HAP-1 (cell line): Measurements from ENCODE around the gene SLIT3.

Experiments used
- DNase-seq, 2 experiments: peaks; one replicate each; pipeline ENCODE4 v3.0.0-alpha.2; 2016 to 2020; ENCODE audit warnings: low spot score in 2 of 2
- H3K27me3 ChIP-seq: fragments of 250-450 bp; sonication (Bioruptor Pico); 2 replicates; pipeline ENCODE4 v1.5.1; 2020; ENCODE audit warnings: low read depth, mild to moderate bottlenecking, moderate library complexity
- H3K36me3 ChIP-seq: fragments of 250-450 bp; sonication (Bioruptor Pico); replicated peaks from 2 replicates; pipeline ENCODE4 v1.5.1; 2020; ENCODE audit warnings: mild to moderate bottlenecking
- H3K4me1 ChIP-seq: fragments of 250-450 bp; sonication (Bioruptor Pico); 2 replicates; pipeline ENCODE4 v1.5.1; 2020; ENCODE audit warnings: mild to moderate bottlenecking
- H3K4me3 ChIP-seq: fragments of 250-450 bp; sonication (Bioruptor Pico); 2 replicates; pipeline ENCODE4 v1.5.1; 2020; ENCODE audit warnings: mild to moderate bottlenecking, moderate library complexity
- H3K9me3 ChIP-seq: fragments of 250-450 bp; sonication (Bioruptor Pico); 2 replicates; pipeline ENCODE4 v1.5.1; 2020; ENCODE audit warnings: mild to moderate bottlenecking, moderate library complexity
- in situ Hi-C: fragments of 300-500 bp; cut with MboI; formaldehyde crosslinking; loops from 3 replicates; pipeline ENCODE4 v1.14.3; 2020; ENCODE audit warnings: low sequenced_read_pairs, inconsistent platforms, mixed read lengths

The SLIT3 gene

GRCh38 chr5:168675883-168676408 is 625.0 kb downstream of the SLIT3 start:
- H3K36me3 ChIP-seq = no peaks in the 10 kb centered on the region
- no peaks in the 10 kb centered on the region for H3K9me3 ChIP-seq
- no peaks in the 10 kb centered on the region for H3K27me3 ChIP-seq
- no peak overlapping the region for H3K4me3 ChIP-seq
- no peak for DNase-seq
- in situ Hi-C loops = loop anchor here (25.0 kb wide), 3 partner anchors 414 to 886 kb away; no protein-coding TSS in a partner anchor
- peaks cover 8% of the 10 kb centered on the region for H3K4me1 ChIP-seq

DNA sequence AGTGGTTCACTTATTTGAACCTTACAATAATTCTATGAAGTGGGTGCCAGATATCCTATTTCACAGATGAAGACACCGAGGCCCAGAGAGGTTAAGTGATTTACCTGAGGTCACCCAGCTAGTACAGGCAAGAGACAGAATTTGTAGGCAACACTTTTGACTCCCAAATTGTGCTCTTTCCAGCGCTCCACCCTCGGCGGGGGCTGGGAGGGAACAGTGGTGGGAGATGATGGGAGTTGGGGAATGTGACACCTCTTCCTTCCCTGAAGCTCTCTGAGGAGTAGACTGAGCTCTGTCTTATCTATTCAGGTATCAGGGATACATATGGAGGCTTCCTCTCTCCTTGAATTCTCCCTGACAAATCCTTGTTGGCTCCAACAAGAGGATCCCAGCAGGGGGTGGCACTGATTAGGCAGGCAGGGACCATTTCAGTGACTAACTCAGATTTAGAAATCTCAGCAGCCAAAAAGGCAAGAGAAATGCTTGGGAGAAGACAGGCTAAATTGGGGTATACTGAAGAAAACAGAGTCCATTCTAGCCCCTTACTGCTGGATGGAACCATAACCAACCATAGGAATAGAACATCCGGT is 626.0 kb downstream of the SLIT3 start:
- no peaks in the 10 kb centered on the region for H3K27me3 ChIP-seq
- in situ Hi-C loops = loop anchor here (25.0 kb wide), 3 partner anchors 413 to 887 kb away; no protein-coding TSS in a partner anchor
- DNase-seq = no peak
- peaks cover 8% of the 10 kb centered on the region for H3K4me1 ChIP-seq
- no peak overlapping the region for H3K4me3 ChIP-seq
- H3K36me3 ChIP-seq = no peaks in the 10 kb centered on the region
- H3K9me3 ChIP-seq = no peaks in the 10 kb centered on the region

DNA sequence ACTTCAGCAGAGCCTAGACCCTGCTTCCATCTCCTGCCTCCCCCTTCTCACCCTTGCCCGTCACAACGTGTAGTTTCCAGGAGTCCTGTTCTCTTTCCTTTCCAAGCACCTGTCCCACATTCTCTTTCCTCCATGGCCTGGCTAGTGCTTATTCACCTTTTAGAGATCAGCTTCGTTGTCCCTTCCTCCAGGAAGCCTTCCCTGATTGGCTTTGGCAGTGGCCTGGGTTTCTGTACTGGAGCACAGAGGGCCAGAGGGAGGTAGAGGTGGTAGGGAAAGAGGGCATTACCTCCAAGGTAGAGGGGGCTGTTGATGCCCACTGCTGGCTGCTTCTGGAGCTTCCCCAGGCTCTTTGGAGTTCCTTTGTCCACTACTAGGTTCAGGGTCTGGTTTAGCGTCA is 628.1 kb downstream of the SLIT3 start:
- Histone ChIP-seq H3K9me3 (no peaks in the 10 kb centered on the region), H3K36me3 (no peaks in the 10 kb centered on the region), H3K27me3 (no peaks in the 10 kb centered on the region), H3K4me3 (no peak overlapping the region), H3K4me1 (no peaks in the 10 kb centered on the region)
- in situ Hi-C loops = no loop called here
- DNase-seq = no peak

DNA sequence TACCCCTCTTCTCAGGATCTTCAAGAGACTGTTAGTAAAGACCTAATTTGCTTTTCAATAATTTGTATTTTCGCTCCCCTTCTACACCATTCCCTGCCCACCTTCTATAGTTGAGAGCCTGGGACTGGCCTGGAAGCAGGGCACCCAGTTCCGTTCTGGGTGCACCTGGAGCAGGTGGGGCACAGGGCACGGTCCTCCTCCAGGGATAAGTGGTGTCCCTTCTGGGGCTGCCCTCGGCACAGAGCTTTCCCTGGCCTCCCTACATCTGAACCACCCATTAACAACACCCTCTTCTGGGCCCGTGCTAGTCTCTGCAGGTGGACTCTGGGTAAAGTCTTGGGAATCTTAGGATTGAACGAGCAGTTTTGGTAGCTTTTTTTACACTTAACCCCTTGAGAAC is 628.9 kb downstream of the SLIT3 start:
- Histone ChIP-seq H3K36me3 (no peaks in the 10 kb centered on the region), H3K4me1 (no peaks in the 10 kb centered on the region), H3K4me3 (no peak overlapping the region), H3K27me3 (no peaks in the 10 kb centered on the region), H3K9me3 (no peaks in the 10 kb centered on the region)
- in situ Hi-C loops = no loop called here
- DNase-seq = no peak

GRCh38 chr5:168670881-168671575 is 629.9 kb downstream of the SLIT3 start:
- no peak for DNase-seq
- H3K9me3 ChIP-seq = no peaks in the 10 kb centered on the region
- no peaks in the 10 kb centered on the region for H3K4me1 ChIP-seq
- in situ Hi-C loops = no loop called here
- no peaks in the 10 kb centered on the region for H3K36me3 ChIP-seq
- no peak overlapping the region for H3K4me3 ChIP-seq
- H3K27me3 ChIP-seq = no peaks in the 10 kb centered on the region

- no peaks in the 10 kb centered on the region for H3K9me3 ChIP-seq
- H3K27me3 ChIP-seq = no peaks in the 10 kb centered on the region
- no peaks in the 10 kb centered on the region for H3K4me1 ChIP-seq
- no peak for DNase-seq
- in situ Hi-C loops = no loop called here
- H3K36me3 ChIP-seq = no peaks in the 10 kb centered on the region
- no peak overlapping the region for H3K4me3 ChIP-seq
Observed at GRCh38 chr5:168669668-168670378, 631.1 kb downstream of the SLIT3 start.

DNA sequence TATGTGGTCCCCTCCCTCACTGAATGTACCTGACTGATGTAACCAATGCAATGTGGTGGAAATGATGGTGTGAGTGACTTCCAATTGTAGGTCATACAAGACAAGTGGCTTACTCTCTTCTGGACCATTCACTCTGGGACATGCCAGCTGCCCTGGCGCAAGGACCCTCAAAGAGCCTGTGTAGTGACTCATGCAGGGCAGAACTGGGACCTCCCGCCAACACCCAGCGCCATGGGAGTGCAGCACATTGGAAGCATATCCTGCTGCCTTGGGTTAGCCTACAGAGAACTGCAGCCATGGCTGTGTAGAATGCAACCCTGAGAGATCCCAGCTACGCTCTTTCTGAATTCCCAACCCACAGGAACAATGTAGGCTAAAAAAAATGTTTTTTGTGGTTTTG is 631.8 kb downstream of the SLIT3 start:
- Histone ChIP-seq H3K27me3 (no peaks in the 10 kb centered on the region), H3K4me1 (no peaks in the 10 kb centered on the region), H3K9me3 (no peaks in the 10 kb centered on the region), H3K36me3 (no peaks in the 10 kb centered on the region), H3K4me3 (no peak overlapping the region)
- in situ Hi-C loops = no loop called here
- DNase-seq = no peak

- DNase-seq = no peak
- H3K9me3 ChIP-seq = no peaks in the 10 kb centered on the region
- in situ Hi-C loops = no loop called here
- no peaks in the 10 kb centered on the region for H3K27me3 ChIP-seq
- H3K4me3 ChIP-seq = no peak overlapping the region
- no peaks in the 10 kb centered on the region for H3K4me1 ChIP-seq
- H3K36me3 ChIP-seq = no peaks in the 10 kb centered on the region
Observed at GRCh38 chr5:168668078-168668477, 632.9 kb downstream of the SLIT3 start.

GRCh38 chr5:168667301-168667840 is 633.6 kb downstream of the SLIT3 start:
- in situ Hi-C loops = no loop called here
- no peaks in the 10 kb centered on the region for H3K36me3 ChIP-seq
- no peak for DNase-seq

GRCh38 chr5:168666356-168666755 is 634.6 kb downstream of the SLIT3 start:
- in situ Hi-C loops = no loop called here
- H3K36me3 ChIP-seq = no peaks in the 10 kb centered on the region

More at GRCh38 chr5:168667301-168667840, 633.6 kb downstream of the SLIT3 start:
- no peaks in the 10 kb centered on the region for H3K4me1 ChIP-seq
- no peaks in the 10 kb centered on the region for H3K27me3 ChIP-seq
- no peaks in the 10 kb centered on the region for H3K9me3 ChIP-seq
- H3K4me3 ChIP-seq = no peak overlapping the region

GRCh38 chr5:168663276-168664004 is 637.5 kb downstream of the SLIT3 start:
- Histone ChIP-seq H3K27me3 (no peaks in the 10 kb centered on the region), H3K36me3 (no peaks in the 10 kb centered on the region), H3K9me3 (no peaks in the 10 kb centered on the region), H3K4me1 (no peaks in the 10 kb centered on the region), H3K4me3 (no peak overlapping the region)
- in situ Hi-C loops = no loop called here
- no peak for DNase-seq

More at GRCh38 chr5:168666356-168666755, 634.6 kb downstream of the SLIT3 start:
- H3K4me3 ChIP-seq = no peak overlapping the region
- no peaks in the 10 kb centered on the region for H3K4me1 ChIP-seq
- H3K27me3 ChIP-seq = no peaks in the 10 kb centered on the region
- no peaks in the 10 kb centered on the region for H3K9me3 ChIP-seq
- no peak for DNase-seq

GRCh38 chr5:168661593-168662485 is 639.1 kb downstream of the SLIT3 start:
- in situ Hi-C loops = no loop called here

More at GRCh38 chr5:168661593-168662485, 639.1 kb downstream of the SLIT3 start:
- Histone ChIP-seq H3K27me3 (no peaks in the 10 kb centered on the region), H3K4me3 (no peak overlapping the region), H3K36me3 (no peaks in the 10 kb centered on the region), H3K4me1 (no peaks in the 10 kb centered on the region), H3K9me3 (no peaks in the 10 kb centered on the region)
- no peak for DNase-seq
